GM19452 (cell line): Measurements from ENCODE around the gene E2F3.

Experiments
- ATAC-seq: cut with Tn5 transposase; IDR thresholded peaks from one replicate; pipeline ENCODE4 v1.9.1; 2021; ENCODE audit not compliant: unreplicated experiment

E2F3 gene

GRCh38 chr6:20402092-20402341 is 338 bp downstream of the E2F3 start:
- ATAC-seq: no peak

- no peak for ATAC-seq
Measured at GRCh38 chr6:20402342-20403069, 827 bp downstream of the E2F3 start.

- ATAC-seq: peak; percentile 44
Measured at GRCh38 chr6:20403070-20403765, 1.5 kb downstream of the E2F3 start.

- ATAC-seq: no peak
Measured at GRCh38 chr6:20403766-20404640, 2.3 kb downstream of the E2F3 start.

GRCh38 chr6:20404641-20405032 is 3.0 kb downstream of the E2F3 start:
- ATAC-seq: peak; percentile 28

GRCh38 chr6:20408851-20409250 is 7.2 kb downstream of the E2F3 start:
- no peak for ATAC-seq

GRCh38 chr6:20409427-20409971 is 7.8 kb downstream of the E2F3 start:
- ATAC-seq: peak; percentile 94

GRCh38 chr6:20411544-20411943 is 9.9 kb downstream of the E2F3 start:
- ATAC-seq: no peak

- no peak for ATAC-seq
Measured at GRCh38 chr6:20411953-20412681, 10.4 kb downstream of the E2F3 start.

- ATAC-seq: no peak
Measured at GRCh38 chr6:20412682-20413073, 11.0 kb downstream of the E2F3 start.

- ATAC-seq: no peak
Measured at GRCh38 chr6:20413826-20414225, 12.1 kb downstream of the E2F3 start.

GRCh38 chr6:20414711-20415110 is 13.0 kb downstream of the E2F3 start:
- no peak for ATAC-seq

GRCh38 chr6:20415304-20415703 is 13.6 kb downstream of the E2F3 start:
- ATAC-seq: no peak

GRCh38 chr6:20415712-20416454 is 14.2 kb downstream of the E2F3 start:
- ATAC-seq: no peak

GRCh38 chr6:20416567-20417345 is 15.1 kb downstream of the E2F3 start:
- no peak for ATAC-seq

- peak; percentile 51 for ATAC-seq
Measured at GRCh38 chr6:20417819-20418218, 16.1 kb downstream of the E2F3 start.

- ATAC-seq: no peak
Measured at GRCh38 chr6:20426177-20427082, 24.8 kb downstream of the E2F3 start.

- peak; percentile 80 for ATAC-seq
Measured at GRCh38 chr6:20427856-20428255, 26.2 kb downstream of the E2F3 start.
